Aorta (tissue), 5 donors: ENCODE data around the gene PMEPA1. TPM values are rescaled to one million over a fixed set of nuclear protein-coding genes. Genes with fewer than 3 reads are reported as not detected.
A peak's percentile ranks its signal among the peaks of the same experiment; 100 is the strongest.

ENCODE experiments used
- ATAC-seq: fragments of 200-7000 bp; cut with Tn5 transposase; one replicate; pipeline ENCODE4 v1.9.1; 2022; ENCODE audit warnings: moderate library complexity; ENCODE audit not compliant: low FRiP score
- DNase-seq, 2 donors: peaks; one replicate each; pipeline ENCODE4 v3.0.0-alpha.2; 2020
- H3K27ac ChIP-seq, 2 donors: one replicate each; pipeline ENCODE4 v1.5.1; 2013; ENCODE audit warnings: low read length in 2 of 2, mild to moderate bottlenecking in 2 of 2, moderate library complexity in 2 of 2, control low read depth in 1 of 2, inconsistent platforms in 1 of 2, low read depth in 1 of 2
- H3K27me3 ChIP-seq, 2 donors: one replicate each; pipeline ENCODE4 v1.6.1; 2013; ENCODE audit warnings: control low read depth in 1 of 2, low read length in 1 of 2, mild to moderate bottlenecking in 1 of 2, moderate library complexity in 1 of 2; ENCODE audit not compliant: insufficient read depth in 2 of 2, control insufficient read depth in 1 of 2
- H3K36me3 ChIP-seq, 2 donors: one replicate each; pipeline ENCODE4 v1.6.1; 2013; ENCODE audit warnings: control low read depth in 1 of 2, low read length in 1 of 2, mild to moderate bottlenecking in 1 of 2; ENCODE audit not compliant: insufficient read depth in 2 of 2, control insufficient read depth in 1 of 2
- H3K4me1 ChIP-seq, 2 donors: one replicate each; pipeline ENCODE4 v1.6.1; 2013; ENCODE audit warnings: low read length in 2 of 2, control low read depth in 1 of 2, mild to moderate bottlenecking in 1 of 2, moderate library complexity in 1 of 2; ENCODE audit not compliant: insufficient read depth in 2 of 2, control insufficient read depth in 1 of 2
- H3K4me3 ChIP-seq, 2 donors: one replicate each; pipeline ENCODE4 v1.5.1; 2013; ENCODE audit warnings: low read length in 2 of 2, control low read depth in 1 of 2, mild to moderate bottlenecking in 1 of 2
- H3K9me3 ChIP-seq: one replicate; pipeline ENCODE4 v1.6.1; 2013; ENCODE audit warnings: mild to moderate bottlenecking, low read length; ENCODE audit not compliant: control insufficient read depth
- WGBS, 2 donors: extraction: QIAGEN DNeasy Blood & Tissue Kit; methylation state at CpG; one replicate each; pipeline ENCODE4 v1.1.7; 2013; 5-methylcytosine and 5-hydroxymethylcytosine counted together
- intact Hi-C, 2 donors: fragments of 100-400 bp; cut with DNase I; formaldehyde crosslinking; loops; one replicate each; pipeline versions ENCODE4 v1.14.2 to v1.15.0; 2022
- polyA plus RNA-seq, 2 donors: library from polyadenylated mRNA; stranded (reverse); fragments of 200-250 nt; gene quantifications; one replicate each; pipeline ENCODE4 v1.2.3, GENCODE V29; 2013
- total RNA-seq, 2 donors: library from RNA; stranded (reverse); fragmentation: NEBNext Ultra II Directional; extraction: Animal tissue kit (Norgen Biotek cat#: 25700); gene quantifications; one replicate each; pipeline ENCODE4 v1.2.1, GENCODE V29; 2021
- donor health status: healthy with polysubstance abuse.
- donor health status: Bipolar disorder and iron deficiency.
- donor health status: DM: no; HTN: no; CAD: no.
- donor health status: DM: no; HTN: no; CAD: no.
- donor health status: DM: yes; HTN: yes; CAD: no.

Gene PMEPA1
- total and polyA plus RNA-seq, 4 donors: 31.4 to 188 (median 107) TPM

DNA sequence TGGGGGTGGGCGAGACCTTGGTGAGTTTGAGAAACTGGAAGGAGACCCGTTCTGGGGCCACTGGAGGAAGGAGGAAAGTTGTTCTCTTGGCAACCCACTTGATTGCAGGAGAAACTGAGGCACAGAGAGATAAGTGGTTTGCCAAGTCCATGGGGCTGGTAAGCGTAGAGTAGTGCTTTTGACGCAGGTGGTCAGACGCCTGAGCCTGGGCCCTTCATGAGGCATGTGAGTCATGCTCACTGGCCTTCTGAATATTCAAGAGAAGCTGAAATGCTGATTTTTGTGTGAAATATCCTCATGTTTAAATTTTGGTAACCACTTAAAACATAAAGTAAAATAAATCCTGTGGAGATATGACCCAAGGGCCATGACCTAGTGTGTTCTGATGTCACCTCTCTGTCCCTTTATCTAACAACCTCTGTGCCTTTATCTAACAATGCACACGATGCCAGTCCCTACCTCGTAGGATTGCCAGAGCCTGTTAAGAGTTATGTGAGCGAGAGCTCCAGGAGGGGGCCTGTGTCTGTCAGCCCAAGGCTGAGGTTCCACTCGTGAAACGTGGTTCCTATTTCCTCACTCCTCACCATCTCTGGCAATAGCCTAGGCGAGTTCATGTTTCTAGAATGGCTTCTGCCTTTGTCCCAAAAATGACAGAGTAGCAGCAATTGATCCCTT is 32.8 kb upstream of the PMEPA1 start:
- Histone ChIP-seq H3K27ac (no peak overlapping the region), H3K27me3 (no peaks in the 10 kb centered on the region), H3K36me3 (no peaks in the 10 kb centered on the region), H3K4me3 (no peak overlapping the region), H3K4me1 (no peaks in the 10 kb centered on the region), H3K9me3 (no peaks in the 10 kb centered on the region)
- DNase-seq (peak in 1 of 2 donors; percentile 20), ATAC-seq (no peak)
- intact Hi-C loops: no loop called here
- 66 to 67% methylated on average over 11 of the region's 11 CpGs for WGBS, 2 donors

- no peaks in the 10 kb centered on the region for H3K4me1 ChIP-seq
- 21 to 23% methylated on average over 2 of the region's 2 CpGs for WGBS, 2 donors
- H3K9me3 ChIP-seq: no peaks in the 10 kb centered on the region
- ATAC-seq: no peak
- intact Hi-C loops: no loop called here
- no peaks in the 10 kb centered on the region for H3K36me3 ChIP-seq
- H3K27ac ChIP-seq: no peak overlapping the region
- no peak for DNase-seq
- H3K27me3 ChIP-seq: no peaks in the 10 kb centered on the region
- no peak overlapping the region for H3K4me3 ChIP-seq
Measured at GRCh38 chr20:57738484-57738883, 28.7 kb upstream of the PMEPA1 start.

GRCh38 chr20:57738053-57738452 is 28.2 kb upstream of the PMEPA1 start:
- 73 to 84% methylated on average over 2 of the region's 2 CpGs for WGBS, 2 donors
- DNase-seq (no peak), ATAC-seq (no peak)
- H3K36me3 ChIP-seq: no peaks in the 10 kb centered on the region
- no peak overlapping the region for H3K4me3 ChIP-seq
- H3K4me1 ChIP-seq: no peaks in the 10 kb centered on the region
- H3K9me3 ChIP-seq: no peaks in the 10 kb centered on the region
- no peaks in the 10 kb centered on the region for H3K27me3 ChIP-seq
- intact Hi-C loops: no loop called here
- H3K27ac ChIP-seq: no peak overlapping the region

DNA sequence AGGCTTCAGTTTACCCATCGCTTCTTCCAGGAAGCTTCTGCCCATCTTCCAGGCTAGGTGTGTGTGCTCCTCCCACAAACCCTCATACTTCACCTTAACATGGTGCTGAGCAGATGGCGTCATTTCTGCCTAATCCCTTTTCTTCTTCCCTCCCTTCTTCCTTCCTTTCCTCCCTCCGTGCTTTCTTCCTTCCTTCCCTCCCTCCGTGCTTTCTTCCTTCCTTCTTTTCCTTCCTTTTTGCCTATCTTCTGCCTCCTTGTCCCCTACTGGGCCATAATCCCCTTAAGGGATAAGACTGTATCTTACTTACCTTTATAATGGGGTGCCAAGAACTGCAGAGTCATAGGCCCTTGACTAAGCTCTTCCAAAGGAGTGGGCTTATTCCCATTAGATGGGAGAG is 27.5 kb upstream of the PMEPA1 start:
- no peaks in the 10 kb centered on the region for H3K27me3 ChIP-seq
- H3K36me3 ChIP-seq: no peaks in the 10 kb centered on the region
- H3K4me1 ChIP-seq: no peaks in the 10 kb centered on the region
- ATAC-seq (no peak), DNase-seq (no peak)
- H3K9me3 ChIP-seq: no peaks in the 10 kb centered on the region
- WGBS, 2 donors: 95% methylated on average over 4 of the region's 4 CpGs
- no peak overlapping the region for H3K27ac ChIP-seq
- H3K4me3 ChIP-seq: no peak overlapping the region
- intact Hi-C loops: no loop called here

DNA sequence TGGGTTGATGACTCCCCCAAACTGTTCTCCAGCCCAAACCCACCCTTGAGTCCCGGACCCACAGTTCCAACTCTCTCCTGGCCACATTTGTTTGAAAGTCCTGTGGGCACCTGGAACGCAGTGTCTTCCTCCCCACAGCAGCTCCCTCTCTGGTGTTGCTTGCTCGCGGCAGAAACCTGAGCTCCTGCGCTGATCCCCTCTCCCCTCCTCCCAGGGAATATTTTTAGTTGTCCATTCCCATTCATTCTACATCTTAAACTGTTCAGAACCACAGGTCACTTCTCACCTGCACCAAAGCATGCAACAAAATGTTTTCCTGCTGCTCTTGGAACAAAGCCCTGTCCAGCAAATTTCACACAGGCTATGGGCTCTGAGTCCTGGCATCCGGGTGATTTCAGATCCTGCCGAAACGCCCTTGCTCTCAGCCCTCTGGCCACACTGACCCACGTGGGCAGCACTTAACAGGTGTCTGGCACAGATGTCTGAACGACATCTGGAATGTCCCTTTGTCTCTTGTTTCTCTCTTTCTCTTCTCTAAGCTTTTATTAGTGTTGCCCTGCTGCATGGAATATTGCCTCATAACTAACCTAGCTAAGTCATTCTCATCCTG is 27.0 kb upstream of the PMEPA1 start:
- WGBS, 2 donors: 73% methylated on average over 10 of the region's 10 CpGs
- Histone ChIP-seq H3K4me3 (no peak overlapping the region), H3K9me3 (no peaks in the 10 kb centered on the region), H3K27ac (no peak overlapping the region), H3K36me3 (no peaks in the 10 kb centered on the region), H3K27me3 (no peaks in the 10 kb centered on the region), H3K4me1 (no peaks in the 10 kb centered on the region)
- no peak for ATAC-seq
- intact Hi-C loops: no loop called here
- no peak for DNase-seq

DNA sequence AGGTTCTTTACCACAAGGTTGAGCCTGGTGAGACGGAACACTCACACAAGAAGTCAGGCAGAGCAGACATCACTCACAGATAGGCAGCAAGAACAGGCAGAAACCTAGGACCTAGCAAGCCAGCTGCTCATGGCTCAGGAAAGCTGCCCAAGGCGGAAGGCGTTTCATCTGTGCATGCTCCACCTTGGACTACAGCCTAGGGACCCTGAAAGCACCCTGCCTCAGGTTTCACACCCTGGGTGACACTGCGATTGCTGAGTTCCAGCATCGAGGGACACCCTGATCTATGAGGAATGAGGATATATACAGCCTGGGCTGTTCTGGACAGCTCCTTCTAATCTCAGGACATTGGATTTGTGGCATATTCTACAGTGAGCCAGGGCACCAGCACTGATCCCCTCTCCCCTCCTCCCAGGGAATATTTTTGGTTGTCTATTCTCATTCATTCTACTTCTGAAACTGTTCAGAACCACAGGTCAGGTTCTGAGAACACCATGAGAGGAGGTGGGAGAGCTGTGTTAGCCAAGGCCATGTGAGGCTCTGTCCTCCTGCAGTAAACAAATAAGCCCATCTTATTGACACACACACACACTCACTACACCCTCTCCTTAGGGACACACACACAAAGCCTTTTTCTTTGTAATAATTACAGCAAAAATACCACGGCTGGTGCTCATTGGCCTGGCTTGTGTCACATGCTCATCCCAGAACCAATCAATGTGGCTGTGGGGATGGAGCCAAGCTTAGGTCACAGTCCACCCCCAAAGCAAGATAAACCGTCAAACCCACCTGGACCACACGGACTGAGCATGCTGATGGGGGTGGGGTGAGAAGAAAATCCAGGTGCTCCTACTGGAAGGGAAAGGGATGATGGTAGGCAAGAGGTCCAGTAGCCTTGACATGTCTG is 26.3 kb upstream of the PMEPA1 start:
- DNase-seq (no peak), ATAC-seq (no peak)
- H3K4me1 ChIP-seq: no peaks in the 10 kb centered on the region
- H3K4me3 ChIP-seq: no peak overlapping the region
- 87 to 90% methylated on average over 8 of the region's 8 CpGs for WGBS, 2 donors
- H3K27me3 ChIP-seq: no peaks in the 10 kb centered on the region
- no peaks in the 10 kb centered on the region for H3K36me3 ChIP-seq
- no peak overlapping the region for H3K27ac ChIP-seq
- intact Hi-C loops: no loop called here
- no peaks in the 10 kb centered on the region for H3K9me3 ChIP-seq

DNA sequence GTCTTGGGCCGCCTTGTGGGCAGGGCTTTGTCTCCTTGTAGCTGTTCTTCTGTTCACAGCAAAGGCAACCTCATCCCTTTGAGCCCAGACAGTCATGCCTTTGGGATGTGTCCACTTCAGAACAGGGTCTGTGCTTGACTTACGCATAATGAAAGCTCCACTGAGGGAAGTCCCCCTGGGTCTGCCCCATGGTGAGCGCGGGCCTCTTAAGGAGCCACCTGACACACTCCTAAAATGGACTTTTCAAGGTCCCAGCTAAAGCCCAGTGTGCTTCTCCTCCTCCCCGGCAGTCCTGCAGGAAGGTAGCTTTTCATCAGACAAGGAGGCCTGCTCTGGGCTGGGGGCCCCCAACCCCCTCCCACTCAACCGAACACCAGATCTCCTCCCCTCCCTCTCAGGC is 24.9 kb upstream of the PMEPA1 start:
- DNase-seq (no peak), ATAC-seq (no peak)
- H3K36me3 ChIP-seq: no peaks in the 10 kb centered on the region
- no peaks in the 10 kb centered on the region for H3K4me1 ChIP-seq
- H3K27me3 ChIP-seq: no peaks in the 10 kb centered on the region
- no peak overlapping the region for H3K4me3 ChIP-seq
- no peak overlapping the region for H3K27ac ChIP-seq
- intact Hi-C loops: no loop called here
- 94 to 95% methylated on average over 6 of the region's 6 CpGs for WGBS, 2 donors
- no peaks in the 10 kb centered on the region for H3K9me3 ChIP-seq

DNA sequence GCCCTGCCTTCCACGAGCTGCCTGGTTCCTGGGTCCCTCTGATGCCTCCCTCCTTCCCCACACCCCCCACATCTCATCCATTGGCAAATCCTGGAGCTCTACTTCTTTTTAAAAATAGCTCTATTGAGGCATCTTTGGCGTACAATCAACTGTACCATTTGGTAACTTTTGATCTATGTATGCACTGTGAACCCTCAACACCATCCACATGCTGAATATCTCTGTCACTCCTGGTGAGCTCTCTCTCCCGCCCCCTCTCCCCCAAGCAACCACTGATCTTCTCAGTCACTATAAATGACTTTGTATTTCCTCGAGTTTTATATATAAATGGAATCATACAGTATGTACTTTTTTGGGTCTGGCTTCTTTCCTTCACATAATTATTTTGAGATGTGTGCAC is 22.4 kb upstream of the PMEPA1 start:
- DNase-seq: no peak
- WGBS, 2 donors: 64 to 73% methylated on average over 4 of the region's 4 CpGs
- ATAC-seq: no peak

More for the DNA sequence above, 22.4 kb upstream of the PMEPA1 start:
- H3K4me3 ChIP-seq: no peak overlapping the region
- intact Hi-C loops: no loop called here
- H3K27ac ChIP-seq: no peak overlapping the region
- H3K9me3 ChIP-seq: no peaks in the 10 kb centered on the region
- no peaks in the 10 kb centered on the region for H3K36me3 ChIP-seq
- H3K4me1 ChIP-seq: no peaks in the 10 kb centered on the region
- H3K27me3 ChIP-seq: no peaks in the 10 kb centered on the region
